MG63 (cell line): Measurements from ENCODE around the gene PTPRD. TPM values are rescaled to one million over a fixed set of nuclear protein-coding genes. Genes with fewer than 3 reads are reported as not detected.

Experiments used
- DNase-seq: peaks from one replicate; pipeline ENCODE4 v3.0.0-alpha.2; 2020
- H3K27me3 ChIP-seq: fragments of 250-450 bp; sonication (Bioruptor Pico); 2 replicates; pipeline ENCODE4 v1.5.1; 2020; ENCODE audit warnings: mild to moderate bottlenecking, moderate library complexity
- H3K36me3 ChIP-seq: fragments of 250-450 bp; sonication (Bioruptor Pico); 2 replicates; pipeline ENCODE4 v1.5.1; 2020; ENCODE audit warnings: mild to moderate bottlenecking, moderate library complexity
- H3K4me3 ChIP-seq: fragments of 250-450 bp; sonication (Bioruptor Pico); 2 replicates; pipeline ENCODE4 v1.5.1; 2020; ENCODE audit warnings: mild to moderate bottlenecking, moderate library complexity
- H3K9me3 ChIP-seq: fragments of 250-450 bp; sonication (Bioruptor Pico); 2 replicates; pipeline ENCODE4 v1.5.1; 2020; ENCODE audit warnings: mild to moderate bottlenecking, moderate library complexity
- total RNA-seq: library from RNA; depleted of rRNA; stranded (reverse); fragments of >200 nt; shearing (Covaris generic); gene quantifications from 2 replicates; pipeline ENCODE4 v1.2.3, GENCODE V29; 2014; ENCODE audit warnings: low replicate concordance

PTPRD gene
- total RNA-seq, 1 experiment from 2014 or later = not detected

DNA sequence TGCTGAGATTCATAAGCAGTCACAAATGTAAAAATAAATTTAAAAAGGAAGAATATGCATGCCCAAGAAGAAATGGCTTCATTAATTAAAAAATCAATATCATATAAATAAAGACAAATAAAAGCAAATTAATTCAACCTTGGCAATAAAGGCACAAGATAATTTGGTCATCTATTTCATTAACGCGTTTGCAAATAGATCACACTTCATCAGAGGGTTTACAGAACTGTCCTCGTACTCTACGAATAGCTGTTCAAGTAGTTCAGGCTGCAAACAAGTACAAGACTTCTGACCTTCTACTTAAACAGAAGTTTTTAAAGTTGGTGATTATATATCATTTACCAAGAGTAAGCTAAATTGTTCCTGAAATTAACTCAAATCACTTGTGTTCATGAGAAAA, 2038.0 kb downstream of the PTPRD start:
- Histone ChIP-seq H3K9me3 (no peaks in the 10 kb centered on the region), H3K27me3 (no peaks in the 10 kb centered on the region), H3K4me3 (no peak overlapping the region), H3K36me3 (no peaks in the 10 kb centered on the region)
- no peak for DNase-seq

DNA sequence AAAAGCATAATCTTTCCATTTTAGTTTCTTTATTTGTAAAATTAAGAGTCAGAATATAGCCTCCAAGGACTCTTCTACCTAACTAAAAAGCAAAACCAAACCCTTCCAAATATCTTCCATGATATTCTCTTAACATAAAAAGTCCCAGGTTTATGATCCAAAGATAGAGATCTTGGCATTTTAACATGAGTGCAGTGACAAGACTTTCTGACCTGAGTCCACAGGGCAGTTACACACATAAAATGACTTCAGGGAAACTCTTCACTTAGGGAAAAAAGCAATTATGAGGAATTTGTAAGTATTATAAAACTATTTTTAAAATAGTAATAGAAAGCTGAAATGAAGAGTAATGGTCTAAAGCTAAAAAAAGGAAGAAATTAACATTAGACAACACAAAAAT, 2040.6 kb downstream of the PTPRD start:
- Histone ChIP-seq H3K9me3 (no peaks in the 10 kb centered on the region), H3K36me3 (no peaks in the 10 kb centered on the region), H3K27me3 (no peaks in the 10 kb centered on the region), H3K4me3 (no peak overlapping the region)
- no peak for DNase-seq

DNA sequence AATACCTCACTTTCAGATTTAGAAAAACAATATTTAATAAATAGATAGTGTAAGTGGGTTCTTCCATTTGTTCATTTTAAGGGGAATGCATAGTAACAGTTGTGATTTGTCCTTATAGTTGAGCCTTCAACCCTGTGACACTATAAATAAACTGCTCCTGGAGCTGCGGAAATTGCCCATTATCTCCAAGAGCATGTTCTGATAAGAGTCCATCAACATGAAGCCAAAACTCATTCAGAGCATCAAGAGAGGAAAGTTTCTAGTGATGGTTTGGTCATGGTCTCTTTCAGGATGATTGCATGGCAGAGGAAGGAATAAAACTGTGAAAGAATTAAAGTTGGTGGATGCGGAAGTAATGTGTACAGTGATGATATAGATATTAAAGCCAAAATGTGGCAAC, 2041.2 kb downstream of the PTPRD start:
- no peaks in the 10 kb centered on the region for H3K36me3 ChIP-seq
- no peaks in the 10 kb centered on the region for H3K27me3 ChIP-seq
- H3K9me3 ChIP-seq = no peaks in the 10 kb centered on the region
- DNase-seq = no peak
- no peak overlapping the region for H3K4me3 ChIP-seq

DNA sequence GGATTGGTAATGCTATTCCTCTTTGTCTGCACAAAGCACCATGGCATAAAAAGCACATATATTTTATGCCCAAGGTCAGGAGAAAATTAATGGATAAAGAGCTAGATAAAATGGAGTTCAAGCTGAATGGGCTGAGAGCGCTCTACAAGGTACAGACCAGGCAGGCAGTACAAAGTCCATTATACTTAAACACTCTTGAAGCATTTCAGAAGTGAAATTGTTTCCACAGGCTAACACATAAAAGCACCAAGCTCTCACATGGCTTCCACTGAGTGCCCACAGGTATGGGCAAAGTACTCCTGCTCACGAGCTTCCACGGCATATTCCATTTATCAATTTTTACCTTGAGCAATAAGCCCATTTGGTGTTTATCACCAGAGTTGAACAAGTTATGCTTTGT, 2042.0 kb downstream of the PTPRD start:
- H3K9me3 ChIP-seq = no peaks in the 10 kb centered on the region
- no peak overlapping the region for H3K4me3 ChIP-seq
- DNase-seq = no peak
- H3K27me3 ChIP-seq = no peaks in the 10 kb centered on the region
- H3K36me3 ChIP-seq = no peaks in the 10 kb centered on the region

DNA sequence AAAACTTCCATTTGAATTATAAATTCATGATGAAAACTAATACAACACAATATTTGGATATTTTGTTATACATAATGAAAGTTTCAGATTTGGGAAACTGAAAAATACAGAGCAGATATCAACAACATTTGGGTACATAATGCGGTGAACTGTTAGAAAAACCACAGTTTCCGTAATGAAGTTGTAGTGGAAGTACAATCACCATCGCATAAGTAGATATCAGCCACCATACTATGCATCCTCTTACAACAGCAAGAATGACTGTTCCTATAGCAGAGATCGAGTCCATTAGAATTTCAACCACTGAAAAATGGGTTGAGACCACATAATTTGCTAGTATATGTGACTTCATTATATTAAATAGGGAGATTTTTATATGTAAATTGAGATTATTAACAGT, 2043.0 kb downstream of the PTPRD start:
- H3K4me3 ChIP-seq = no peak overlapping the region

DNA sequence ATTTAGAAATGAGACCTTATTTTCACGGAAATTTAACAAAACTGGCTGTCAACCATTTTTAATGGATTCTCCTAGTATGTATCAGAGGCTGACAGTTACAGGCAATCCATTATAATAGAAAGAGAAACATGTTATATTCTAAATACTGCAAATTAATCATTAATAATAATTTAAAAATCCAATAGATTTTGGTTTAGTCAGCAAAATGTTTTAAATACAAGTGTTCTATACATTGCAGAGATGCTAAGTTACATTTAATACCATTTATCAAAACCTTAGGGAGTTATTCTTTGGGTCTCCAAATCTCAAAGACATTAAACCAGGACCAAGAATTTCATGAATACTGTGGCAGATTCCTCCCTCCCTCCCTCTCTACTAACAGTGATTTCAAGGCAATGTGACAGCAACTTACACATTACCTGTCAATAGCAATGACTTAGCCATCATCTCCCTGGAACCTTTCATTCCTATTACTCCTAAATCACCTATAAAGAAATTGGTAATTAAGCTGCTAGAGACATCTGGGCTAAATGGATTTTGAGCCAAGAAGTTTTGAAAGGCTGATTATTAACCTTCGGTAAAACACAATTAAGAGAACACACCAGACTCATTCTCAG, 2044.7 kb downstream of the PTPRD start:
- Histone ChIP-seq H3K36me3 (no peaks in the 10 kb centered on the region), H3K9me3 (no peaks in the 10 kb centered on the region), H3K4me3 (no peak overlapping the region), H3K27me3 (no peaks in the 10 kb centered on the region)
- DNase-seq = no peak

More for the DNA sequence above, 2043.0 kb downstream of the PTPRD start:
- no peaks in the 10 kb centered on the region for H3K27me3 ChIP-seq
- H3K9me3 ChIP-seq = no peaks in the 10 kb centered on the region
- no peak for DNase-seq
- H3K36me3 ChIP-seq = no peaks in the 10 kb centered on the region

DNA sequence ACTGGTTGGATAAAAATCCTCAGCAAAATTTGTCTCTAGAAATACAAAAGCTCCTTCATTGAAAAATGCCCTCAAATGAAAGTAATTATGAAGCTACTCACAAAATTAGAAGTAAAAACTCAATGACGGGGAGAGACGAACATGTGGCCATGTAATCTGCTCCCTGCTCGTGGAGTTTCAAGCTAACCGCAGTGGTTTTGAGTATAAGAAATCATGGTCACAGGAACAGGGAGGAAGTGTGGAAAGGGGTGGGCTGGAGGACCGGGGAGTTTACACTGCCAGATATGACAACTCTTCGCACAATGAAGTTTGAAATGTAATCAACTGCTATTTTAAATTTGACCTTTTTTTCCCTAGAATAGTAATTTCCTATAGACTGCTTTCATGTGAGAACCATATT, 2047.8 kb downstream of the PTPRD start:
- Histone ChIP-seq H3K36me3 (no peaks in the 10 kb centered on the region), H3K4me3 (no peak overlapping the region), H3K9me3 (no peaks in the 10 kb centered on the region), H3K27me3 (no peaks in the 10 kb centered on the region)
- no peak for DNase-seq

DNA sequence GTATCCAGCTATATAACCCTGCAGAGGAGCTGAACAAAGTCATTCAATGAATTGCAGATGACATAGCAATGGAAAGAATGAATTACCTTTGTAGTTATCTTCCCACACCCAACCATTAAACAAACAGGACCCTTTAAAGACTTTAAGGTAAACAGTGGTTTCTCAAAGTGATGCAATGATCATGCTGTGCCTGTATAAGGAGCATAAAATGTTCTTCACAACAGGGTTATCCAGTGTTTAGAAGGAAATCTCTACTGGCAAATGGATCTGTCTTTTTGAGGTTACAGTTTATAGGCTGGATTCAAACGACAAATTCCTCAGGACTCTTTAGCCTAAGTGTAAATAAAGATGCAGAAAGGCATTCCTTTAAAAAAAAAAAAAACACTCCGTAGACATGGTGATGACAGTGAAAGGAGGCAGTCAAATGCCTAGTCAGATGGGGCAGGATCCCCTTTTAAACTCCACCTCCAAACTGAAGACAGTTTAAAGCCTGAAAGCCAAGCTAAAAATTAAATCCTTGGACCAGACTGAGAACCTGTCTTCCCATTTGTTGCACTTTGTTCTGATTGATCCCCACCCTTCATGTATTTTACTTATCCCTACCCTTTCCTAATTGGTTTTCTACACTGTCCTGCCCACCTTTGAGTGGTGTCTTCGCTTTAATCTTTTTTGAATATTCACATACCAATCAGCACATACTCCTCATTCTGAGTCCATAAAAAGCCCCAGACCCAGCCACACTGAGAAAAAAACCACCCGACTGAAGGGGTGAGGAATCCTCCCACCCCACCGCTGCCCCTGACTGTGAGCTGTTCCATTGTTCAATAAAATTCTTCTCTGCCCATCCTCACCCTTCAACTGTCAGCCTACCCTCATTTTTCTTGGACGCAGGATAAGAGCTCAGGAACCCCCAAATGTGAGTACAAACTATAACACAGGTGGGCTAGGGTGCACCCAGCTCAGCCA, 2052.0 kb downstream of the PTPRD start:
- Histone ChIP-seq H3K4me3 (no peak overlapping the region), H3K27me3 (no peaks in the 10 kb centered on the region), H3K36me3 (no peaks in the 10 kb centered on the region), H3K9me3 (no peaks in the 10 kb centered on the region)
- DNase-seq = no peak

DNA sequence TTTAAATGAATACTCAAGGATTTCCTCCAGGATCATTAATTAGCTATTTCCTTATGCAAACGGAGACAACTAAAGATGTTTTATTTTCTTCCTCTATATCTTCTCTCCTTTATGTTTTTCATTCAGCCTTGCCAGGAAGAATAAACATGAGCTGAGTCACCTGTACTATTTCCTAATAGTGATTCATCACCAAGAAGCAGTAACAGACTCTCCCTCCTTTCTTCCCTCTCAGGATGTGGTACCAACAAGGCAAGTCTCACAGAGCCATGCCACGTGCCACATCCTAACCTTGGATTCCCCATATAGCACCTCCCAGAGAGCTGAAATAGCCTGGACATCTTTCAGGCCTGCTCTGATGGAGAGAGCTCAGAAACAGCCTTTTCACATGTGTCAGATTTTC, 2054.6 kb downstream of the PTPRD start:
- no peak overlapping the region for H3K4me3 ChIP-seq
- no peaks in the 10 kb centered on the region for H3K27me3 ChIP-seq
- no peaks in the 10 kb centered on the region for H3K9me3 ChIP-seq
- no peak for DNase-seq
- no peaks in the 10 kb centered on the region for H3K36me3 ChIP-seq

DNA sequence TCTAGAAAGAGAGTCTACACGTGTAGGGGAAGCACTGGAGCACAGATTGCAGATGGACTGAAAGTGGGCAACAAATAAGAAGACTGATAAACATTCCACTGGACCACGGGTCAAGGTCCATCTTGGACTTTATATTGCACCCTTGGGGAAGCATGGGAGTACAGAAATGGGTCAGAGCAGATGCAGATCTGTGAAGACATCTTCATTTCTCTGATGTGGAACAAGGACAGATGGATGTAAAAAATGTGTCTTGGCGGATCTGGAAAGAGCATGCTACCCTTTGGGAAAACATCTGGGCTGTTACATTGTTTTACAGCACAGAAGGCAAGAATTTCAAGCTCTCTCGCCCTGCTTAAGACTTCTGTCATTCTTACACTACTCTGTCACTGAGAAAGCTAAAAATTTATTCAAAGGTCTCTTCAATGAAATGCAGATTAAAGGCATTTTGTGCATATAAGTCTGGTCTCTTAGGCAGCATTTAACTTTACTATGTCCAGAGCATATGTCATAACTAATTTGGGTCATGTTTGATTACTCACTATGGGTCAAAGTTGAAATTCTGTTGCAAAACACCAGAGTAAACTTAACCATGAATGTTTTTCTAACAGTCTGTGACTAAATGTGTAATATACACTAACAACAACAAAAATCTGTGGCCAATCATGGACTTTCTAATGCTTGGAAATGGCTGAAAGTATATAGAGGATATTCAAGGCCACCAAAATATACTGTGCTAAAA, 2056.9 kb downstream of the PTPRD start:
- Histone ChIP-seq H3K36me3 (no peaks in the 10 kb centered on the region), H3K27me3 (no peaks in the 10 kb centered on the region), H3K9me3 (no peaks in the 10 kb centered on the region), H3K4me3 (no peak overlapping the region)
- no peak for DNase-seq

DNA sequence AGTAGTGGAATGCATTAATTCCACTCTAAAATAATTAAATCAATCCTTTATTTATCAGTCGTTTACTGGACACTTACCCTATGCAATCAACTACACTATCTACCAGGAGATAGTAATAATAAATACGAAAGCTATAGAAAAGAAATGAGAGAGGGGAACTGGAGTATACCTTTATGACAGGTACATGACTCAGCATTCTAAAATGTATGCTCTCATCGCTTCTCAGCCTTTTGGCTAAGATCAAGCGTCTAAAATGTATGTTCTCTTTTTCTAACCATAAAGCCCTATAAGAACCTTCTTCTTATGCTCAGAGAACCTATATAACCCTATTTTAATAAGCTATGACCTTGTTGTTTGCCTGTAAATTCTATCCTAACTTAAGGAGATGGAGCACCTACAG, 2059.4 kb downstream of the PTPRD start:
- H3K27me3 ChIP-seq = no peaks in the 10 kb centered on the region
- H3K4me3 ChIP-seq = no peak overlapping the region
- H3K36me3 ChIP-seq = no peaks in the 10 kb centered on the region
- H3K9me3 ChIP-seq = no peaks in the 10 kb centered on the region
- DNase-seq = no peak

DNA sequence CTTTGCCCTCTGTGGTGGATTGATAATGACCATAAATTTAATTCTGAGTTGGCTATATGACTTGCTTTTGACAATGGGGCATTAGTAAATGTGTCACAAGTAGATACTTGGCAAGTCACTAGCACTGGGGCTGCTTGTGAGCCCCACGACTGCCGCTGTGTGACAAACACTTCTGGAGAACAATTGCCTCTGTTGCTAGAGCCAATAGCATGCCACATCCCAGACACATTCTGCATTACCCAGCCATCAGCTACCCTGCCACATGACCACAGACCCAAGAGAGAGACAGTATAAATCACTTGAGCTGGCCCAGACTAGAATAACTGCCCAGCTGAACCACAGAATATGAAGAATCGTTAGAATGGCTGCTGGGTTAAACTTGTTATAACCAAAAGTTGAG, 2060.1 kb downstream of the PTPRD start:
- Histone ChIP-seq H3K27me3 (no peaks in the 10 kb centered on the region), H3K36me3 (no peaks in the 10 kb centered on the region), H3K9me3 (no peaks in the 10 kb centered on the region), H3K4me3 (no peak overlapping the region)
- DNase-seq = no peak

DNA sequence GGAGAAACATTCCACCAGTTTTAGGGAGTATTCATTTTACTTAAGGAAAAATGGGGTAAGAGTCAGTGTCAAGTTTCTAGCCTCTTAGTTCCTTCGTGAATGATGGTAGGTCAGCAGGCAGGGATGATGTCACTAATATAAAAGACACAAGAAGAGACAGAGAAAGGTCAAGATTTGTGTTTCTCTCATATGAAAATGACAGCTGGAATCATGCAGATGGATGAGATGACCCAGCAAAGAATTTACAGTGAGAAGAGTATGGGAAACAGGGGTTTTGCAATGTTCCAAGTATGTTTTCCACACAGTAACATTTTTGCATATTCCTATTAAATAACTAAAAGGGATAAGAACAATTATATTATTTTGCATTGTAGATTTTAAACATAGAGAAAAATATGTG, 2063.6 kb downstream of the PTPRD start:
- Histone ChIP-seq H3K36me3 (no peaks in the 10 kb centered on the region), H3K27me3 (no peaks in the 10 kb centered on the region), H3K4me3 (no peak overlapping the region), H3K9me3 (no peaks in the 10 kb centered on the region)
- DNase-seq = no peak

DNA sequence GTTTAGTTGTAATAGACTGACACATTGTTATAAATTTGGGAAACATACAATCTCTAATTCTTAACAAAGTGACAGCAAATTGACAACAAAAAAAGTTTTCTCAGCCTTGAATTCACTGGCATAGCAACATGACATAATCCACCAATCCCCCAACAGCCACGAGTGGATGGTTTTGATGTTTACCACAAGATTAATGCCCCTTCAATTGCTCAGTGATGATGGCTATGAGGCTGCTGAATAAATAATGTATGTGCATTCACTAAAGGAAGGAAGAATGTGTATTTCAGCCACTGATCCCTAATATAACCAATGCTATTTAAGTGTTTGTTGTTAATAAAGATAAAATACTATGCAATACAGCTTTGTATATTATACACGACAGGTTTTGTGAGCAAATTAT, 2069.6 kb downstream of the PTPRD start:
- Histone ChIP-seq H3K9me3 (no peaks in the 10 kb centered on the region), H3K27me3 (no peaks in the 10 kb centered on the region), H3K36me3 (no peaks in the 10 kb centered on the region), H3K4me3 (no peak overlapping the region)
- DNase-seq = no peak

DNA sequence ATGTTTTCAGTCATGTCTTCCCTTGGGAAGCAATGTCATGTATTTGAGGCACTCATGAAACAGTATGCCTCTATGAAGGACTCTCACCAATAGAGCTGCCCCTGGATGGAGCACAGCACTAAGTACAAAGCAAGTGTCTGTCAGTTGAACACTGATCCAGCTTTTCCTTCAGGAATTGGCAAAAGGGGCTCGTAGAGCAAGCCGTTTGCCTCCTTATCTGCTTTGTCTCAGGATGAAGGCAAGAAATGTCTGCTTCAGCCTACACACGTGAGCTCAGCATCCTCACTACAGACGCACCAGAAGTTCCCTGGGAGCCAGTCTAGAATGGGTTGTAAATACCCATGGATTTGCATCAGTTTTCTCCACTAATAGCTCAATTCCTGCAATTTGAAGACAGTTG, 2070.3 kb downstream of the PTPRD start:
- no peaks in the 10 kb centered on the region for H3K9me3 ChIP-seq
- H3K36me3 ChIP-seq = no peaks in the 10 kb centered on the region
- DNase-seq = no peak
- no peaks in the 10 kb centered on the region for H3K27me3 ChIP-seq
- no peak overlapping the region for H3K4me3 ChIP-seq

DNA sequence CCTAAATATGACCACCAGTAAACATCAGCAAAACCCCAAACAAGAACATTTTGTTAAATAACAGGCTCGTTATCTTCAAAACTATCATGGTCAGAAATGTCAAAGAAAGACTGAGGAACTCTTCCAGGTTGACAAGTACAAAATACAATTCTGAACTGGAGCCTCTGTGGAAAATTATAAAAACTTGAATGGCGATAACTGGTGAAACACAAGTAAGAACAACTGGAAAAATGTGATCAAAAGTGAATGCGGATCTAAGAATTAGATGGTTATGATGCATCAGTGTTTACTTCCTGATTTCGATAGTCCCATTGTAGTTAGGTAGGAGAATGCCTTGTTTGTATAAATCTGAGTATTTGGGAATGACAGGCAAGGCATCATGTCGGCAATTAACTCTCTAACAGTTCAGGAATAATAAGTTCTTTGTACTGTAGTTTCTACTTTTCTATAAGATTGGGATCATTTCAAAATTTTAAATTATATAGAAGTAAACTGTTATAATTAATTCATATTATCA, 2073.1 kb downstream of the PTPRD start:
- Histone ChIP-seq H3K4me3 (no peak overlapping the region), H3K36me3 (no peaks in the 10 kb centered on the region), H3K9me3 (no peaks in the 10 kb centered on the region), H3K27me3 (no peaks in the 10 kb centered on the region)
- DNase-seq = no peak

DNA sequence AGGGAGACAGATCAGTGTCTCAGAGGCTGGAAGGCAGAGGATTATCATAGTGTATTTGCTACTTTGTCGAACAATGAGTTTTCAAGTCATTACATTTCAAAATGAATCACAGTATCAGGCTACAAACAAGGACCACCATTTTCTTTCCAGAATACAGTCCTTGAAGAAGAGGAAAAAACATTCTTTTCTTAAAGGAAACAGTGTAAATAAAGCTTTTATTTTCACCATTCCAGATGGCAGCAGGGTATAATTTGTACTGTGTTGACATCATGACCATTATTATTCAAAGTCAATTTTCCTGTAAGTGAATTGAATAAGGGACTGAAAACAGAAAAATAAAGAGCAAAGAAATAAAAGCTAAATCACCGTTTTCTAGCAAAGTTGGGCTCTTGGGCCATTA, 2076.0 kb downstream of the PTPRD start:
- Histone ChIP-seq H3K4me3 (no peak overlapping the region), H3K9me3 (no peaks in the 10 kb centered on the region), H3K27me3 (no peaks in the 10 kb centered on the region), H3K36me3 (no peaks in the 10 kb centered on the region)
- no peak for DNase-seq
